ENCODE results near the gene FOXF2.
"Not testable (repeated sequence)": the region's sequence is repeated elsewhere in the genome, so short reads cannot be mapped to it uniquely, and the experiment has no call there.

Gene FOXF2

DNA sequence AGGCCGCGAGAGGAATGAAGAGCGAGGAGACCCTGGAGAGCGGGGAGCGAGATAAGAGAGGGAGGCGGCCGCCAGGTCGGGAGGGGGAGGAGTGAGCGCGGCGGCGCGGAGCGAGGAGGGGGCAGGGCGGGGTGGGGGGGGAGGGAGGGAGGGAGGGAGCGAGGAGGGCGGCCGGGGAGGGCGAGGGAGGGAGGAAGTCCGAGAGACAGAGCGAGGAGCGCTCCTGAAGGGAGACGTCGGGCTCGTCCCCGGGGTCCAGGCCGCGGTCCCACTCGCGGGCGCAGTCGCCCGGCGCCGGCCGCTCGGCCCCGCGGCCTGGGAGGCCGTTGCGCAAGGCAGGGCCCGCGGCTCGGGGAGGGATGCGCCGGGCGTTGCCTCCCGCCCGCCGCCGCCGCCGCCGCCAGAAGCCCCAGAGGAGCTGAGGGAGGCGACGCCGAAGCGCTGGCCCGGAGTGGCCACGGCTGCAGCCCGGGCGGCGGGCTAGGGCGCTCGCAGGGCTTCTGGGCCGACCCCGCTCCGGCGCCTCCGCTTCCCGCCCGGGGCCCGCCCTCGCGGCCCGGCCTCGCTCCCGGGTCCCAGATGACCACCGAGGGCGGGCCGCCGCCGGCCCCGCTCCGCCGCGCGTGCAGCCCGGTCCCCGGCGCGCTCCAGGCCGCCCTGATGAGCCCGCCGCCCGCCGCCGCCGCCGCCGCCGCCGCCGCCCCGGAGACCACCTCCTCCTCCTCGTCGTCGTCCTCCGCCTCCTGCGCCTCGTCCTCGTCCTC lies at the start of gene FOXF2:
Gene FOXF2, plus strand, starts transcription at position 208 of the 764 bp plus-strand sequence. Its CDS starts 372 bp downstream, at position 580.
- DNase-seq (ENCODE audit: low spot score): no peak

DNA sequence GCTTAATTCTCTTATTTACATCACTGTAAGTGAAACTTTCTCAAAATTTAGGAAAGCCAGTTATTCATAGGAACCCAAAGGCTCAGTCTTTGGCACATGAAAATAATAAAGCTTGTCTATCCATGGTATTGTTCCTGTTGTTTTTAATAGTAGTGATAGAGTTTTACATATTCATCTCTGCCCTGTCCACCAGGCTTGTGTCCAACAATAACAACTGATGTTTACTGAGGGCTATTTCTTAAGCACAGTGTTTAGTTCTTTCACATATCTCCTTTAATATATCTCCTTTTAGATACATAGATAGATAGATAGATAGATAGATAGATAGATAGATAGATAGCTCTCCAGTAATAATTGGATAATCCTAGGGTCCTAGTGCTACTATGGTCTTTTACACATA lies 43.3 kb upstream of the FOXF2 start:
- no peak for DNase-seq (ENCODE audit: low spot score)

DNA sequence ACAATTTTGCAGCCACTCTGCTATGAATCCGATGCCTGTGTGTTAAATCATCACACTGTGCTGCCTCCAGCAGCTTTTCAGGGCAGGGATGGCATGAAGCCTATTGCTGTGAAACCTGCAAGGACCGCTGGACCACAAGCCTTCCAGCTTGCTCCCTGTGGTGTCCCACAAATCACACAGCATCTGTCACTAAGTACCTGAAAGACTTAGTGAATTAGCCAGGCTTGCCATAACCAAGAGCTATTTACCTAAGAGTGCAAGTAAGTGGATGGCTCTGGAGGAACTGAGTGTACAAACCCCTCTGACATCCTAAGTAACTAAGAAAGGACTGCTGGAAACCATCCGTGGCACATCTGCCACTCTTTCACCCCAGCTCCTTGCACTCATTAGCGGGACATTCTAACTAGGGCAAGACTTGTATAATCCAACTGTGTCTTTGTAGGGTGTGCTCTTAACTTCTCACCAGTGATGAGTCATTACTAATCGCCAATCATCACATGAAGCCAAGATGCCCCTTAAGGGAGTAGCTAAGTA lies 42.8 kb upstream of the FOXF2 start:
- no peak for DNase-seq (ENCODE audit: low spot score)

DNA sequence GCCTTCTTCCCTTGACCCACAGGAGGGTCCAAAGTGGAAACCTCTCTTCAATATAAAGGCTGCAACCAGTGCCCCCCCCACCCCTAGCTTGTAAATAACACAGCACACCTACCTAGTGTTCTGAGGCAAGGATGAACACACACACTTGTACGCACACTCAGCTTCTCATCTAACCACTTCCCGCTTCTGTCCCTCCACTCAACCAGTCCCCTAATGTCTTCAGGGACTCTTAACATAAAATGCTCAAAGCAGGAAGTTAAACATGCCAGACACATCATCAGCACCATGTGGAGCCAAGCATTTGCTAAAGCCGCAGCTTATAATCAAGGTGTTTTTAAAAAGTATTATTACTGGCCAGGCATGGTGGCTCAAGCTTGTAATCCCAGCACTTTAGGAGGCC lies 42.2 kb upstream of the FOXF2 start:
- no peak for DNase-seq (ENCODE audit: low spot score)

DNA sequence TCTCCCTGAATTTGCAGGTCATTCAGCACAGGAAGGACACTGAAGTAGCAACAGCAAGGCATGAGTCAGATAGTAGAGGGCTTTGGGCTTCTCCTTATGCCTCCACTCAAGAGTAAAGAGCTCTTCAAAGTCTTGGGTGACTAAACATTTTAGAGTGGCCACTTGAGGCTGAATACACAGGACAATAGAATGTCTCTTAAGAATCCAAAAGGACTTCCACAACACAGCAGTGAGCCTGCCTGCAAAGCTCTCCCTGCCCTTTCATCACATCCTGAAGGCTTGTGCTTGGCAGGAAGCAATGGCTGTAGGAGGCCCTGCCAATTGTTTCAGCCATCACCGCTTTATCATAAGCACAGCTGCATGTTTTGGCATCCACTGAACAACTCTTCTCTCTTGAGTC lies 40.7 kb upstream of the FOXF2 start:
- DNase-seq (ENCODE audit: low spot score): no peak

DNA sequence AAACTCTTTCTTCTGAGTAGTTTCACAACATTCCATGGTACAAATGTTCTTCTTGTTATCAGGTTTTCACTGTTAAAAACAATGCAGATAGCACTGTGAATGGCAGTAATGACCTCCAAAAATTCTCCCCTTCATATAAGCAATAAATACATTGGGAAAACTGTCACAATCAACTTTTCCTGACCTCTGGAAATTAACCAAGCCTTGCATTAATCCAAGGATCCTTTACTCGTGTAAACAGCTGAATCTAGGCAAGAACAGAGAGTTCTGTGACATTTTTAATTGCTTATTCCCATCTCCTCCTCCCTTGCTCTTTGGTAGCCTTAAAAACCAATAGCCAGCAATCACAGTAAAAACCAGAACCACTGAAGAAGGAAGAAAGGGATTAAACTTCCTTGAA lies 39.7 kb upstream of the FOXF2 start:
- no peak for DNase-seq (ENCODE audit: low spot score)

DNA sequence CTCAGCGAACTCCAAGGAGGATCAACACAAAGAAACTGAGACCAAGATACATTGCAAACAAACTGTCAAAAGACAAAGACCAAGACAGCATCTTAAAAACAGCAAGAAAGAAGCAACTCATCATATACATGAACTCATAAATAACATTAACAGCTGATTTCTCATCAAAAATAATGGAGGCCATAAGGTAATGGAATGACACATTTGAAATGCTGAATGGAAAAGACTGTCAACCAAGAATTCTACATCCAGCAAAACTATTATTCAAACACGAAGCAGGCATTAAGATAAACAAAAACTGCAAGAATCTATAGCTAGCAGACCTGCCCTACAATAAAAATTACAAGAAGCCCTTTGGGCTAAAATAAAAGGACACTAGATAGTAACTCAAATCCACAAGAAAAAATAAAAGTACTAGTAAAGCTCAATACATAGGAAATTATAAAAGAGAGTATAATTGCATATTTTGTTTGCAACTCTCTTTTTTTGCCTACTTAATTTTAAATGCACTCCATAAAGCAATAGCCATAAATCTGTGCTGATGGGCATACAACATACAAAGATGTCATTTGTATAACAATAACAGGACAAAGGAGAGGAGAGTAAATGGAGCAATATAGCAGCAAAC lies 37.9 kb upstream of the FOXF2 start:
- no peak for DNase-seq (ENCODE audit: low spot score)

DNA sequence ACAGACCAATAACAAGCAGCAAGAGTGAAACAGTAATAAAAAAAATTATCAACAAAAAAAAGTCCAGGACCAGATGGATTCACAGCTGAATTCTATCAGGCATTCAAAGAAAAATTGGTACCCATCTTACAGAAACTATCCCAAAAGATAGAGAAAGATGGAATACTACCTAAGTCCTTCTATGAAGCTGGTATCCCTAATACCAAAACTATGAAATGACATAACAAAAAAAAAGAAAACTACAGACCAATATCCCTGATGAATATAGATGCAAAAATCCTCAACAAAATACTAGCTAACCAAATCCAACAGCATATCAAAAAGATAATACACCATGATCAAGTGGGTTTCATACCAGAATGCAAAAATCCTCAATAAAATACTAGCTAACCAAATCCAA lies 34.3 kb upstream of the FOXF2 start:
- not testable (repeated sequence) for DNase-seq (ENCODE audit: low spot score)

DNA sequence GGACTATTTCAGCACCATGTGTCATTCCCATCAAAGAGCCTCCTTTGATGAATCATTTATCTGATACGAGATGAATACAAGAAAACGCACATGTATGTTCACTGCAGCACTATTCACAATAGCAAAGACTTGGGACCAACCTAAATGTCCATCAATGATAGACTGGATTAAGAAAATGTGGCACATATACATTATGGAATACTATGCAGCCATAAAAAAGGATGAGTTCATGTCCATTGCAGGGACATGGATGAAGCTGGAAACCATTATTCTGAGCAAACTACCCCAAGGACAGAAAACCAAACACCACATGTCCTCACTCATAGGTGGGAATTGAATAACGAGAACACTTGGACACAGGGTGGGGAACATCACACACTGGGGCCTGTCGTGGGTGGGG lies 27.7 kb upstream of the FOXF2 start:
- DNase-seq (ENCODE audit: low spot score): not testable (repeated sequence)

DNA sequence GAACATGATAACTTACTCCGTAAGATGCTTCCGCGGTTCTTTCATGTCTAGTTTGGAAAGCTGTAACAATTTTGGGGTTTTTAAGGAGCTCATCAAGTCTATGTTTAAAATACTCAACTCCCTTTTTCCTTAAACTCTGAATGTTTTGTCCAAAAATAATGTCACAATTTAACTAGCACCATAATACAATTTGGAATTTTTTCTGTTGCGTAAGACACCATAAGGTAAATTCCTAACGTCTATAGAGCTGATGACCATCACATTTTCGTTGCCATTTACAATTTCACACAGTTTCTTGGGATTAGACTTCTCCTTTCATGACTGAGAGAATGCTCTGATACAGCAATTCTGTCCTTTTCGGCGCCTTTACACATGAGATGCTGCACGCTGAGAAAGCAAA lies 26.7 kb upstream of the FOXF2 start:
- DNase-seq (ENCODE audit: low spot score): no peak

DNA sequence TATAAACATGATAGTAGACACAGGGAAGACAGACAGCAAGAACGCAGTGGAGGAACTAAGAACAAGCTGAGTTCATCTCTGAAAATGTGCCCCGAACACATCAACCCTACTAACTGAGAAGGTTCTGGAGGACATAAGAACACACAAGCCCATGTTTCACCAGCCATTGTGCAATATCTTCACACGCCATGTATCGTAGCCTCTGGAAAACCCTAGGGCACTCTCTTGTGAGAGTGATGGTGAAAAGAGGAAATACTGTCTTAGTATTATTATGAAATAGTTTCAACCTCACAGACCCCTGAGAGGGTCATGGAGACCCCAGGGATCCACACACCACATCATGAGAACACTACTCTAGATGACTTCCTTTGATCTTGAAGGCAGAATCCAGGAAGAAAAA lies 26.1 kb upstream of the FOXF2 start:
- no peak for DNase-seq (ENCODE audit: low spot score)

DNA sequence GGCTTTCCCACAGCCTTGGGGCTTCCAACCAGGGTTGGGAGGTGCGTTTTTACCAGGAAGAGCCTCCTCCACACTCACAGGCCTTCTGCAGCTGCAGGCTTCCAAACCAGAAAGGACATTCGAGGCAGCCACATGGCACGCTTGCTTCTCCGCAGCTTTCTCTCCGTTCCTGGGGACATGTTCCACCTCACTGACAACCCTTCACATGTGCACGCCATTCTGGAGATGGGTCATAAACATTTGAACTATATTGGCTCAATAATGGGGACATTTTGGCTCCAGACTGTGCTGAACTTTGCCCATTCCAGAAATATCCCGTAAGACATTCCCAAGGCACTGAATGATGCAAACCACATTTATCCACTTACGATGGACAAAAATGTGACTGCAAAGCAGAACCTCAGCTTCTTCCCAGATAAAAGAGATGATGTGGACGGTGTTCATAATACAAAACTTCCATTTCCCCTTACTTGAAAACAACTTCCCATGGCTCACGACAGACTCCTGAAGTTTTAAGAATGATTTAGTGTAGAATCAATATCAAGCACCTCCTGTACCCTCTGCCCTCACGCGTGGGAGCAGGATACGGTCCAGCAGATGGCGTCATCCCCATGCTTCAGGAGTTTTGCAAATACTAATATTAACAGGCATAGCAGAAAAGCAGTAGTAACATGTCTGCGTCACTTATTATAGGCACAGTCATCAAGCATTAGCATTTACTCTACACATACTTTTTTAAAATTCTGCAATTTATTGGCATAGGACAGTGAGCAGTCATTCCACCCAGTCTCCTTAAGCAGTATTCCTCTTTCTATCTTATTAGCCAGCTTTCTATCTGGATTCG lies 25.4 kb upstream of the FOXF2 start:
- DNase-seq (ENCODE audit: low spot score): no peak

DNA sequence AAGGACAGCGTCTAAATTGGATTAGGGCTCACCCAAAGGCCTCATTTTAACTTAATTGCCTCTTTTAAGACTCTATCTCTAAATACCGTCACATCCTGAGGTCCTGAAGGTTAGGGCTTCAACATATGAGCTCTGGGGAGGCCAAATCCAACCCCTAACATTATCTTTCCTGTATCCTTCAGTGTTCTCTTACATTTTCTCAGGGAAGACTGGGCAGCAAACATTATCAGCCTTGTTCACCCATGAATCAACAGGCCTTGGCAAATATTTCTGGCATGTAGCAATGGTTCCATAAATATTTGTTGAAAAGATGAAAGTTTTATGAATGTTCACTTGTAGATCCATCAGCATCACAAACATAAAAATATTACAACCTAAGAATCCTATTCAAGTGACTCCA lies 24.6 kb upstream of the FOXF2 start:
- no peak for DNase-seq (ENCODE audit: low spot score)

DNA sequence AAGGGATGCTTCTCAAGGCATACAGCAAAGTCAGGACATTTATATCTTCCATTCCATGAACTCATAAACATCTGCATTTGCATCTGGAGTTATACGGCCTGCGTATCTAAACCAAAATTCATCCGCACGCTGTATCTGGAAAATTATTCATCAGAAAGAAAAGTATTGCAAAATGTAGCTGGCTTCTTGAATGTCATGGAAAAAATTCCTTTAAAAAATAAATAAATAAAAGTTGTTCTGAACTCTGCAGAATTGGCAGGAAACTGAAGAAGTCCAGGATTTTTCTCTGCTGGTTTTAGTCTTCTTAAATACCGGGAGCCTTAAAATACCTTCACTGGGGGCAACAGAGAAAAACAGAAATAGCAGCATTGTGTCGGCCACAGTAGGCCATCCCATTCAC lies 23.7 kb upstream of the FOXF2 start:
- DNase-seq (ENCODE audit: low spot score): no peak

DNA sequence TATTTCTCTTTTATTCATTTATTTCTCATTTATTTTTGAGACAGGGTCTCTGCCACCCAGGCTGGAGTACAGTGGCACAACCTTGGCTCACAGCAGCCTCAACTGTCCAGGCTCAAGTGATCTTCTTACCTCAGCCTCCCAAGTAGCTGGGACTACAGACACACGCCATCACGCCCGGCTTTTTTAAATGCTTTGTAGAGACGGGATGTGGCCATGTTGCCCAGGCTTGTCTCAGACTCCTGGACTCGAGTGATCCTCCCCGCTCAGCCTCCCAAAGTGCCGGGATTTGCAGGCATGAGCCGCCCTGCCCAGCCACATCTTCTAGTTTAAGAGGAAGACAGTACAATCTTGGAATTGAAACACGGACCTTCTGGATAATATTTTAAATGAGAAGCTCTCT lies 21.6 kb upstream of the FOXF2 start:
- no peak for DNase-seq (ENCODE audit: low spot score)

DNA sequence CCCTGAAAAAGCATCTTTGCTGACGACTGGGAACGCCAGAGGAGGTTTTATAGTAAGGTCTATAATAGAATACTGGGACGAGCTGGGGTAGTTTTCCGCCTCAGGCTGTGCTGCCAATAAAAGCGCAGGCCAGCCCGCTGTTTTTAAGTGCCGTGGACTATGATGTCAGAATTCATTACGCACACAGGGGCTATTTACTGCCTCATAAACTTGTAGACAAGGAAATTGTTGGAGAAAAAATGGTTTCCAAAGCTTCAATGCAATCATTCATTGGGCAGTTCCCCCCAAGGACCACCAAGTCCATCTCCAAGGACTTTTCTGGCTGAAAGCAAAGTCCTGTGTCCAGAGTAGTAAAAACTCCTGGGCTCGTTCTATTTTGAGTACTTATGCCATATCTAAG lies 20.4 kb upstream of the FOXF2 start:
- DNase-seq (ENCODE audit: low spot score): no peak

DNA sequence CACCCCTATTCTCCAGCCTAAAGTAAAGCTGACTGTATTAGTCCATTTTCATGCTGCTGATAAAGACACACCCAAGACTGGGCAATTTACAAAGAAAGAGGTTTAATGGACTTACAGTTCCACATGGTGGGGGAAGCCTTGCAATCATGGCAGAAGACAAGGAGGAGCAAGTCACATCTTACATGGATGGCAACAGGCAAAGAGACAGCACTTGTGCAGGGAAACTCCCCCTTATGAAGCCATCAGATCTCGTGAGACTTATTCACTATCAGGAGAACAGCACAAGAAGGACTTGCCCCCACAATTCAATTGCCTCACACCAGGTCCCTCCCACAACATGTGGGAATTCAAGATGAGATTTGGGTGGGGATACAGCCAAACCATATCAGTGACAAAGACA lies 19.7 kb upstream of the FOXF2 start:
- DNase-seq (ENCODE audit: low spot score): not testable (repeated sequence)

DNA sequence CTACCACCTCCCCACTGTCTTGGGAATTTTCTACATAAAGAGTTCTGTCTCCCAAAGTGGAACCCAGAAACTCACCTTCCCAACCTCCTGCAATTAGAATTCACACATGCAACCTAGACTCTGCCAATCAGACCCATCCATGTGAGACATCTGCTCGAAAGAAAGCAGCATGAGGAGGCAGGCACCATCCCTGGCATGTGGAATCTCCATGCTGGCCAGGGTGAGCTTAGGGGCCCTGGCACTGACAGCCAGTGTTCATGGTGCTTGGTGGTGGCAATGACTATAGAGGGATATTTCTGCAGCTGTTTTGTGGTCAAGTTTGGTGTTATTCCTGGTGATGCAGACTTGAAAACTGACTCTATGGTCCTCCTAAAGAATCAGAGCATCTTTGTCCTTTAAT lies 17.4 kb upstream of the FOXF2 start:
- no peak for DNase-seq (ENCODE audit: low spot score)

DNA sequence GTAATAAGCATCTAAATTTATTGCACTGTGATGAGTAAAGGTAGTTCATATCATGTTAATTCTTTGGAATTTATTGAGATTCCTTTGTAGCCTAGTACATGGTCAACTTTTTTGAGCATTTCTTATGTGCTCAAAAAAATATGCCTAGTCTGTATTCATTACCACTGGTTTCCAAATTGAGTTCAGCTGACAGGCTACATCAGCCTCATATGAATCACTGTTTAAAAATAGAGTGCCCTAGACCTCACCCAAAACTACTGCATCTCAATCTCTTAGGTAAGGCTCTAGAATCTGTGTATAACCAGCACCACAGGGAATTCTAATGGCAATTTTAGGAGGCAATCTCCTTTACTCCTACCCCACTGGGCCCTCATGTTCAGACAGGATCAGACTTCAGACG lies 16.7 kb upstream of the FOXF2 start:
- no peak for DNase-seq (ENCODE audit: low spot score)

DNA sequence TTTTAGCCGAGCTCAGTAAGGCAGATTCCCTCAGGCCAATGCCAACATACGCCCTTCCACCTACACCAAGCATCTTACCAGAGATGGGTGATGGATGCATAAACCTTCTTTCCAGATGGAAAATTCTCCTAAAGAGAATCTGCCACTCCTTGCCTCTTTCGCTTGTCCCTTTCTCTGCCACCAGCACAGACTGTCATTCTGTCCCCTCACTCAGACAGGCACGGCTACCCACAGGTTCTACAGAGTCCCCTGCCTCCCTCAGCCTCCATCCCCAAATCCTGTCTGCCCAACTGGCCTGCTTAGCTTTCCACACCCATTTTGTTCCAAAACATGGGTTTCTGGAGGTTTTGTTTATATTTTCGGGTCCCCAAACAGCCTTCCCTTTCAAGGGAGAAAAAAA lies 12.7 kb upstream of the FOXF2 start:
- no peak for DNase-seq (ENCODE audit: low spot score)

DNA sequence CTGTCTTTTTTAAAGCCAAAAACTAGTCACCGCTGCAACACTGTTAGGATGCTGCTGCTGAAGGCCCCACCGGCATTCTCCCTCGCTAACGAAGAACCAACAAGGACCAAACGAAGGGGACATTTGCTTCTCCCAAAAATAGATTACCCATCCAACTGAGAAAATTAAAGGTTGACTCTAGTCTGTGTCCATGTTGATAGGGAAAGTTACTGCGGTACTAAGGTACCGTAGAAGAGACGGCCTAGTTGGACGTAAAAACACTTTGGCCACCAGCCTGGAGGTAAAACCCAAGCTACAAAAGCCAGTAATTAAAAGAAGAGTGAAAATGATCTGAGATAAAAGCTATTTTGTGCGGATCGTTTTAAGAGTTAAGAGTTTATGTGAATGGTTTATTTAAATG lies 11.8 kb upstream of the FOXF2 start:
- DNase-seq (ENCODE audit: low spot score): no peak

DNA sequence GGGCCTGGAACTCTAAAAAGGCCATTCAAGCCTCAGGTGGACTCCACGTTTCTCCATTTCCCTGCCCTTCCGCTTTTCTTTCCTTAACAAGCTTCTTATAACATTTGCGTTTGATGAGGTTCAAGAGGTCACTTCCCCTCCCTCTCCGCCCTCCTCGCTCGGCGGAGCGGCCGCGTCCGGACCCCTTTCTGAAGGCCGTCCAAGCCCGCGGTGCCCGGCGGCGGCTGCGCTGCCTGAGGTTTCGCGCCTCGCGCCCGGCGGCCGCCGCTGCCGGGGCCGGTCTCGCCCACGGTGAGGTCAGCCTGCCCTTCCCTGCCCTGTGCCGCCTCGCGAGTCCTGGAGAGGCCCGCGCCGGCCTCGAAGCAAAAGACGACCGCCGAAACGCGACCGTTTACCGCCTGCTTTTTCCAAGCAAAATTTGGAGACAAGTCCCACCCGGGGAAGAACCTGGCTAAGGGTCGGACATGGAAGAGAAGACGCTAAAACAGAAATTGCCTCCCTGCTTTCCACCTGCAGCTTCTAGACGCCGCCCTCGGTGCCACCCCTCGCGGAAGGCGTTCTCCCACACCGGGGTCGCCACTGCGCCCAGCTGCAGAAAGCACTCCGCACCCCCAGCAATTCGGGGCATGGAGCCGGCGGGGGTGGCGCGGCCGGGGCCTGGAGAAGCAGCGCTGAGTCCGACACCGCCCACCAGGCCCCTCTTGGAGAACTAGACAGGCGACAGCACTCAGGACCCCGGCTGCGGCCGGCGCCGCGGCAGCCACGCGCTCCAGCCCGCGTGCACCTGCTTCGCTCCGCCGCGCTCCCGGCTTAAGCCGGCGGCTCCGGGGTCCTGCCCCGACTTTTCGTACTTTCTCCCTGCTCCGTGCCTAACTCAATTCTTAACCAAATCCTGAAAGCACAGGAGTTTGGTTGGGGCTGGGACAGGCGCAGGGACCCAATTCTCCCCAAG lies 11.0 kb upstream of the FOXF2 start:
- DNase-seq (ENCODE audit: low spot score): no peak

Measured in activated CD4-positive, alpha-beta T cell treated with anti-CD3 and anti-CD28 coated beads, Interleukin-2, Interleukin-4, amounts not matched to agents 100 ng/mL and 50 ng/mL, durations not matched to agents 16 hours and 8 hours (primary cell).